PC-3 (cell line): ENCODE measurements around the gene SFRP5. TPM values are rescaled to one million over a fixed set of nuclear protein-coding genes. Genes with fewer than 3 reads are reported as not detected.

Experiments used
- ATAC-seq: fragments of 200-7000 bp; cut with Tn5 transposase; 2 replicates; pipeline ENCODE4 v1.9.1; 2020; ENCODE audit warnings: mild to moderate bottlenecking, moderate library complexity
- BruUV-seq: library from RNA; stranded (reverse); fragments of 400-500 nt; replicated peaks from 2 replicates; lab custom pipeline; 2021; lab: Mats Ljungman, UMichigan
- CTCF ChIA-PET: fragments of 300-600 bp; sonication (Branson Sonifier 250); formaldehyde crosslinking; loops from one replicate; lab custom pipeline; 2022; ENCODE audit warnings: antibody characterized with exemption; lab: Charles Lee
- POLR2A ChIA-PET: fragments of 300-600 bp; sonication (Branson Sonifier 250); formaldehyde crosslinking; loops from one replicate; lab custom pipeline; 2022; ENCODE audit warnings: antibody characterized with exemption; ENCODE audit not compliant: unreplicated experiment; lab: Charles Lee
- DNase-seq: peaks from one replicate; pipeline ENCODE4 v3.0.0-alpha.2; 2015
- H2AFZ ChIP-seq: fragments of 300-600 bp; sonication (generic); 2 replicates; pipeline ENCODE4 v1.6.0; 2016; ENCODE audit warnings: antibody characterized with exemption, low read length
- H3F3A ChIP-seq: fragments of 300-600 bp; sonication (generic); one replicate; pipeline ENCODE4 v1.6.0; 2017; ENCODE audit warnings: antibody characterized with exemption, low read length, control low read depth, mild to moderate bottlenecking; ENCODE audit not compliant: unreplicated experiment
- H3K27ac ChIP-seq: fragments of 300-600 bp; sonication (generic); 2 replicates; pipeline ENCODE4 v1.5.1; 2016; ENCODE audit warnings: mild to moderate bottlenecking, low read length
- H3K27me3 ChIP-seq: fragments of 300-600 bp; sonication (generic); 2 replicates; pipeline ENCODE4 v1.6.1; 2016; ENCODE audit warnings: low read length, mixed read lengths
- H3K36me3 ChIP-seq: fragments of 300-600 bp; sonication (generic); 2 replicates; pipeline ENCODE4 v1.6.1; 2016; ENCODE audit warnings: low read depth, mixed run types, low read length, mixed read lengths
- H3K4me1 ChIP-seq: fragments of 300-600 bp; sonication (generic); 2 replicates; pipeline ENCODE4 v1.5.1; 2016; ENCODE audit warnings: low read length; ENCODE audit not compliant: insufficient read depth
- H3K4me2 ChIP-seq: fragments of 300-600 bp; sonication (generic); 2 replicates; pipeline ENCODE4 v1.6.0; 2016; ENCODE audit warnings: low read length
- H3K4me3 ChIP-seq: fragments of 300-600 bp; sonication (generic); 2 replicates; pipeline ENCODE4 v1.5.1; 2016; ENCODE audit warnings: mild to moderate bottlenecking, low read length, mixed read lengths
- H3K79me2 ChIP-seq: fragments of 300-600 bp; sonication (generic); 2 replicates; pipeline ENCODE4 v1.6.1; 2017; ENCODE audit warnings: low read length, mixed read lengths
- H3K9ac ChIP-seq: fragments of 300-600 bp; sonication (generic); 2 replicates; pipeline ENCODE4 v1.6.0; 2016; ENCODE audit warnings: mild to moderate bottlenecking, low read length
- H3K9me2 ChIP-seq: fragments of 300-600 bp; sonication (generic); replicated peaks from 2 replicates; pipeline ENCODE4 v1.6.1; 2016; ENCODE audit warnings: mixed run types, low read length, mixed read lengths
- H3K9me3 ChIP-seq: fragments of 300-600 bp; sonication (generic); 2 replicates; pipeline ENCODE4 v1.6.1; 2016; ENCODE audit warnings: low read length, mixed read lengths
- H4K20me1 ChIP-seq: fragments of 300-600 bp; sonication (generic); 2 replicates; pipeline ENCODE4 v1.6.1; 2016; ENCODE audit warnings: low read length, mixed read lengths
- EZH2 ChIP-seq: fragments of 300-600 bp; sonication (generic); IDR thresholded peaks from one replicate; pipeline ENCODE4 v1.6.1; 2017; ENCODE audit warnings: antibody characterized with exemption, mild to moderate bottlenecking, low read length; ENCODE audit not compliant: unreplicated experiment
- EZH2phosphoT487 ChIP-seq: fragments of 300-600 bp; sonication (generic); IDR thresholded peaks from 2 replicates; pipeline ENCODE4 v1.6.1; 2018; ENCODE audit warnings: mild to moderate bottlenecking, antibody characterized with exemption, low read length, borderline replicate concordance
- intact Hi-C: fragments of 100-400 bp; cut with micrococcal nuclease; formaldehyde crosslinking; loops from 2 replicates; pipeline ENCODE4 v1.9.0; 2023
- total RNA-seq: library from RNA; depleted of rRNA; stranded (reverse); fragments of >200 nt; gene quantifications from 2 replicates; pipeline ENCODE4 v1.2.3, GENCODE V29; 2014
- TF ChIP-seq, protein P1 (sequence below): fragments of 300-600 bp; sonication (generic); conservative IDR thresholded peaks from 2 replicates; pipeline ENCODE4 v1.5.1; 2017; ENCODE audit warnings: antibody characterized with exemption, low read depth, mild to moderate bottlenecking, low read length

The SFRP5 gene
- total RNA-seq, 1 experiment from 2014 or later = not detected

DNA sequence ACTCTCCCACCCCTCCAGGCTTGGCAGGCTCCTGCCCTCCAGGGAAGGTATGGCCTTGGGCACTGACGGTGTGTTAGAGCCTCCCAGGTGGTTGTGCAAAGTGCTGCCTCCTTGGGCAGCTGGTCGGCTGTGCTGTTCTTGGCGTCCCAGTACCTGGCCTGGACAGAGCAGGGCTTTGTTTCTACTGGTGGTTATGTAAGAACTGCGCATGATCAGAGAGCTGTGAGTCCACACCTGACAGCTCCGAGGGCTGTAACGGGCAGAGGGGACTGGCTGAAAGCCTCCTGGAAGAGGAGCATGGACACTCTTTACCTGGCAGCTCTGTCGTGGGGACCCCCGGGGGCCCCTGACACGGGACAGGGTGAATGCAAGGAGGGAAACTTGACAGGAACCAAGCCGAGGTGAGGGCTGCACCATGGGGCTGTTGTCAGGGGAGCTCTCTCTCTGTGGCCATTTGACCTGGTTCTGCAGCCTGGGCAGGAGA lies 3.1 kb upstream of the SFRP5 start:
- intact Hi-C loops = no loop called here
- no peak overlapping the region for H3K4me2 ChIP-seq
- H3K79me2 ChIP-seq = no peaks in the 10 kb centered on the region
- no peak overlapping the region for H3K27ac ChIP-seq
- H4K20me1 ChIP-seq = no peaks in the 10 kb centered on the region
- no TSS peak for BruUV-seq
- H3K9me2 ChIP-seq = no peaks in the 10 kb centered on the region
- H3K4me1 ChIP-seq = no peaks in the 10 kb centered on the region
- no peaks in the 10 kb centered on the region for H3F3A ChIP-seq
- no peak overlapping the region for H2AFZ ChIP-seq
- H3K27me3 ChIP-seq = peaks cover 7% of the 10 kb centered on the region; the same call in 1 of the 2 replicates
- ChIA-PET POLR2A (no interaction called here), CTCF (interaction anchor here (0.6 kb wide), 1 partner anchor 15 kb away, joined by 3 read pairs; no protein-coding TSS in a partner anchor)
- ATAC-seq = no peak
- TF ChIP-seq, protein P1, sequence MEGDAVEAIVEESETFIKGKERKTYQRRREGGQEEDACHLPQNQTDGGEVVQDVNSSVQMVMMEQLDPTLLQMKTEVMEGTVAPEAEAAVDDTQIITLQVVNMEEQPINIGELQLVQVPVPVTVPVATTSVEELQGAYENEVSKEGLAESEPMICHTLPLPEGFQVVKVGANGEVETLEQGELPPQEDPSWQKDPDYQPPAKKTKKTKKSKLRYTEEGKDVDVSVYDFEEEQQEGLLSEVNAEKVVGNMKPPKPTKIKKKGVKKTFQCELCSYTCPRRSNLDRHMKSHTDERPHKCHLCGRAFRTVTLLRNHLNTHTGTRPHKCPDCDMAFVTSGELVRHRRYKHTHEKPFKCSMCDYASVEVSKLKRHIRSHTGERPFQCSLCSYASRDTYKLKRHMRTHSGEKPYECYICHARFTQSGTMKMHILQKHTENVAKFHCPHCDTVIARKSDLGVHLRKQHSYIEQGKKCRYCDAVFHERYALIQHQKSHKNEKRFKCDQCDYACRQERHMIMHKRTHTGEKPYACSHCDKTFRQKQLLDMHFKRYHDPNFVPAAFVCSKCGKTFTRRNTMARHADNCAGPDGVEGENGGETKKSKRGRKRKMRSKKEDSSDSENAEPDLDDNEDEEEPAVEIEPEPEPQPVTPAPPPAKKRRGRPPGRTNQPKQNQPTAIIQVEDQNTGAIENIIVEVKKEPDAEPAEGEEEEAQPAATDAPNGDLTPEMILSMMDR = no peak
- TF ChIP-seq EZH2 = no peak
- TF ChIP-seq EZH2phosphoT487 = no peak
- H3K9ac ChIP-seq = no peak overlapping the region
- no peaks in the 10 kb centered on the region for H3K36me3 ChIP-seq
- no peak overlapping the region for H3K4me3 ChIP-seq
- DNase-seq = no peak
- no peaks in the 10 kb centered on the region for H3K9me3 ChIP-seq

DNA sequence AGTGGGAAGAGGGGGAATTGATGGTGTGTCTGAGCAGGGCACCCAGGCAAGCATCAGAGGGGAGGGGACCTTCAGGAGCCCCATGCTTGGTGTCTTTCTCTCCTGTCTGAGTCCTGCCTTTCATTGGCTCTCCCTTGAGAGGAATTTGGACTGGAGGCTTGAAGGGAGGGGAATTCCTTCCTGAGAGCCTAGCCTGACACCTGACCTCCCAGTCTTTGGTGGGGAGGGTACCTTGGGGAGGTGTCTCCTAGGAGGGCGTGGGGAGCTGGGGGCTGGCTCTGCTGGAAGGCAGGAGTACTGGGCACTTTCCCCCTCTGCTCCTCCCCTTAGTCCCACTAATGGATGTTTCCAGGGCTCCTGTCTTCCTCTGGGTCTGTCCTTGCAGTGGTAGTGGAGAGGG lies 1.3 kb upstream of the SFRP5 start:
- H3K4me3 ChIP-seq = no peak overlapping the region
- peaks cover 7% of the 10 kb centered on the region; the same call in 1 of the 2 replicates for H3K27me3 ChIP-seq
- ATAC-seq (no peak), DNase-seq (no peak)
- no peak overlapping the region for H3K9ac ChIP-seq
- H2AFZ ChIP-seq = no peak overlapping the region
- no peak overlapping the region for H3K27ac ChIP-seq
- intact Hi-C loops = no loop called here
- no peaks in the 10 kb centered on the region for H3K9me2 ChIP-seq
- no peak overlapping the region for H3K4me2 ChIP-seq
- no peaks in the 10 kb centered on the region for H3F3A ChIP-seq
- H3K9me3 ChIP-seq = no peaks in the 10 kb centered on the region
- no peaks in the 10 kb centered on the region for H3K36me3 ChIP-seq
- H3K4me1 ChIP-seq = no peaks in the 10 kb centered on the region
- ChIA-PET CTCF (no interaction called here), POLR2A (no interaction called here)
- TF ChIP-seq EZH2phosphoT487 (no peak), EZH2 (no peak)
- TF ChIP-seq, protein P1 = no peak
- no peaks in the 10 kb centered on the region for H3K79me2 ChIP-seq
- H4K20me1 ChIP-seq = no peaks in the 10 kb centered on the region
- no TSS peak for BruUV-seq

DNA sequence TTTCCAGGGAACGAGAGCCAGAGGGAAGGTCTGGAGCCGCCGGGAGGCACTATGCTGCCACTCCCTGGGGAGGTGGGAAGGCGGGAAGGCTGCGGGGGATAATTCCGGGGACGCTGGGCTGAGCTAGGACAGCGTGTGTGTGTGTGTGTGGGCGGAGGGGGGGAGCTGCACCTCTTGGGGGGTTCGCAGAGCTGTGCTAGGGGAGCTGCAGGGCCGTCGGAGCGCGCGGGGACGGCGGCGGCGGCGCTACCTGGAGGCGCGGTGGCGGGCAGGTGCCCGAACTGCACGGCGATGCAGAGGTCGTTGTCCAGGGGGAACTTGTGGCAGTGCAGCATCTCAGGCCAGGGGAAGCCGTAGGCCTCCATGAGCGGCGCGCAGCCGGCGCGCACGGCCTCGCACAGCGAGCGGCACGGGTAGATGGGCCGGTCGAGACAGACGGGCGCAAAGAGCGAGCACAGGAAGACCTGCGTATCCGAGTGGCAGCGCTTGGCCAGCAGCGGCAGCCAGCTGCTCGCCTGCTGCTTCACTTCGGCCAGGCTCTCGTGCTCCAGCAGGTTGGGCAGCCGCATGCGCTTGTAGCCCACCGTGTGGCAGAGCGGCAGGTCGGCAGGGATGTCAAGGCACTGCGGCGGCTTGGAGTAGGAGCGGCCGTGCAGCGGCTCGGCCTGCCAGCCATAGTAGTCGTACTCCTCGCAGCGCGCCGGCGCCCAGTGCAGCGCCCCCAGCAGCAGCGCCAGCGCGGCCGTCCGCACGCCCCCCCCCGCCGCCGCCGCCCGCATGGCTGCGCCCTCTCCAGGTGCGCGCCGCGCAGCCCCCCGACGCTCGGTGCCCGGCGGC lies 526 bp downstream of the SFRP5 start:
- no peaks in the 10 kb centered on the region for H3K4me1 ChIP-seq
- no peak overlapping the region for H3K4me2 ChIP-seq
- H3K4me3 ChIP-seq = no peak overlapping the region
- no peaks in the 10 kb centered on the region for H3K9me2 ChIP-seq
- no peaks in the 10 kb centered on the region for H3K79me2 ChIP-seq
- ChIA-PET POLR2A (no interaction called here), CTCF (no interaction called here)
- no peak overlapping the region for H3K27ac ChIP-seq
- no peaks in the 10 kb centered on the region for H3K36me3 ChIP-seq
- H3K9ac ChIP-seq = no peak overlapping the region
- intact Hi-C loops = no loop called here
- H3F3A ChIP-seq = no peaks in the 10 kb centered on the region
- H2AFZ ChIP-seq = no peak overlapping the region
- no TSS peak for BruUV-seq
- ATAC-seq (peak; percentile 40), DNase-seq (no peak)
- no peaks in the 10 kb centered on the region for H3K9me3 ChIP-seq
- no peaks in the 10 kb centered on the region for H4K20me1 ChIP-seq
- TF ChIP-seq, protein P1 = no peak
- TF ChIP-seq EZH2 (no peak), EZH2phosphoT487 (no peak)
- peaks cover 7% of the 10 kb centered on the region; the same call in 1 of the 2 replicates for H3K27me3 ChIP-seq
